H9 (cell line): ENCODE data around the gene DHRS13. TPM values are rescaled to one million over a fixed set of nuclear protein-coding genes. Genes with fewer than 3 reads are reported as not detected.

ENCODE experiments used
- DNase-seq: peaks from one replicate; pipeline ENCODE4 v3.0.0-alpha.2; 2017
- H2AFZ ChIP-seq: one replicate; pipeline ENCODE4 v1.6.1; 2013; ENCODE audit warnings: mild to moderate bottlenecking, low read length, control low read depth, moderate library complexity
- H2AK5ac ChIP-seq: 2 replicates; pipeline ENCODE4 v1.6.1; 2013; ENCODE audit warnings: low read length, control low read depth, mixed read lengths; ENCODE audit not compliant: insufficient read length
- H2BK120ac ChIP-seq: one replicate; pipeline ENCODE4 v1.6.1; 2013; ENCODE audit warnings: low read depth, mild to moderate bottlenecking, low read length, control low read depth, inconsistent platforms; ENCODE audit not compliant: poor library complexity, severe bottlenecking
- H2BK12ac ChIP-seq: 2 replicates; pipeline ENCODE4 v1.6.1; 2013; ENCODE audit warnings: low read length, control low read depth, mixed read lengths, low read depth; ENCODE audit not compliant: insufficient read length
- H2BK15ac ChIP-seq: 2 replicates; pipeline ENCODE4 v1.6.1; 2013; ENCODE audit warnings: low read depth, low read length, control low read depth
- H2BK20ac ChIP-seq: one replicate; pipeline ENCODE4 v1.6.1; 2013; ENCODE audit warnings: low read depth, mild to moderate bottlenecking, low read length, control low read depth, inconsistent platforms; ENCODE audit not compliant: poor library complexity, severe bottlenecking
- H2BK5ac ChIP-seq: 2 replicates; pipeline ENCODE4 v1.6.1; 2013; ENCODE audit warnings: low read length, control low read depth, mixed read lengths; ENCODE audit not compliant: insufficient read length
- H3K14ac ChIP-seq: 2 replicates; pipeline ENCODE4 v1.6.1; 2013; ENCODE audit warnings: low read length, control low read depth; ENCODE audit not compliant: insufficient read depth
- H3K18ac ChIP-seq: 2 replicates; pipeline ENCODE4 v1.6.1; 2013; ENCODE audit warnings: low read depth, mild to moderate bottlenecking, mixed read lengths, low read length, control low read depth; ENCODE audit not compliant: insufficient read length
- H3K23ac ChIP-seq: 2 replicates; pipeline ENCODE4 v1.6.1; 2013; ENCODE audit warnings: low read length, control low read depth, mixed read lengths, low read depth; ENCODE audit not compliant: insufficient read length
- H3K23me2 ChIP-seq: 2 replicates; pipeline ENCODE4 v1.6.1; 2013; ENCODE audit warnings: low read depth, mild to moderate bottlenecking, mixed read lengths, low read length, control low read depth; ENCODE audit not compliant: insufficient read length, poor library complexity, severe bottlenecking
- H3K27ac ChIP-seq: 2 replicates; pipeline ENCODE4 v1.5.1; 2013; ENCODE audit warnings: low read length, control low read depth, mixed read lengths, low read depth; ENCODE audit not compliant: insufficient read length
- H3K27me3 ChIP-seq: 2 replicates; pipeline ENCODE4 v1.6.1; 2013; ENCODE audit warnings: low read length, control low read depth, inconsistent platforms; ENCODE audit not compliant: insufficient read depth
- H3K4ac ChIP-seq: 2 replicates; pipeline ENCODE4 v1.6.1; 2013; ENCODE audit warnings: low read depth, mild to moderate bottlenecking, control low read depth, inconsistent platforms, low read length, moderate library complexity
- H3K4me1 ChIP-seq: 2 replicates; pipeline ENCODE4 v1.6.1; 2013; ENCODE audit warnings: low read length, control low read depth, inconsistent platforms; ENCODE audit not compliant: insufficient read depth
- H3K4me2 ChIP-seq: 2 replicates; pipeline ENCODE4 v1.6.1; 2013; ENCODE audit warnings: low read length, control low read depth, mixed read lengths; ENCODE audit not compliant: insufficient read length, insufficient read depth
- H3K56ac ChIP-seq: 2 replicates; pipeline ENCODE4 v1.6.1; 2013; ENCODE audit warnings: low read depth, mild to moderate bottlenecking, mixed read lengths, low read length, control low read depth; ENCODE audit not compliant: insufficient read length
- H3K79me1 ChIP-seq: 2 replicates; pipeline ENCODE4 v1.6.1; 2013; ENCODE audit warnings: low read depth, mild to moderate bottlenecking, moderate library complexity, low read length, control low read depth, inconsistent platforms; ENCODE audit not compliant: insufficient read depth, poor library complexity, severe bottlenecking
- H3K79me2 ChIP-seq: 2 replicates; pipeline ENCODE4 v1.6.1; 2013; ENCODE audit warnings: low read length, control low read depth, inconsistent platforms; ENCODE audit not compliant: insufficient read depth
- H3K9ac ChIP-seq: 2 replicates; pipeline ENCODE4 v1.6.1; 2013; ENCODE audit warnings: low read length, control low read depth, mixed read lengths; ENCODE audit not compliant: insufficient read length; ENCODE audit errors: extremely low read depth
- H3K9me3 ChIP-seq: one replicate; pipeline ENCODE4 v1.6.1; 2013; ENCODE audit warnings: low read depth, low read length, inconsistent platforms; ENCODE audit not compliant: control insufficient read depth
- H3T11ph ChIP-seq: one replicate; pipeline ENCODE4 v1.6.1; 2013; ENCODE audit warnings: mild to moderate bottlenecking, low read length, control low read depth, inconsistent platforms
- H4K20me1 ChIP-seq: one replicate; pipeline ENCODE4 v1.6.1; 2013; ENCODE audit not compliant: control insufficient read depth, insufficient read length, insufficient read depth
- H4K5ac ChIP-seq: 2 replicates; pipeline ENCODE4 v1.6.1; 2013; ENCODE audit warnings: low read depth, mild to moderate bottlenecking, mixed read lengths, low read length, control low read depth; ENCODE audit not compliant: insufficient read length
- H4K8ac ChIP-seq: replicated peaks from 2 replicates; pipeline ENCODE4 v1.6.1; 2013; ENCODE audit warnings: low read length, control low read depth, mixed read lengths, low read depth; ENCODE audit not compliant: insufficient read length
- H4K91ac ChIP-seq: 2 replicates; pipeline ENCODE4 v1.6.1; 2013; ENCODE audit warnings: low read depth, mild to moderate bottlenecking, moderate library complexity, mixed read lengths, low read length, control low read depth; ENCODE audit not compliant: insufficient read length
- H3K27ac Mint-ChIP-seq, 3 experiments: 2 replicates in 2 of 3; 3 replicates in 1 of 3; pipeline ENCODE4 v1.8.0; 2020 to 2021; ENCODE audit warnings: mixed read lengths in 3 of 3, mild to moderate bottlenecking in 1 of 3, moderate library complexity in 1 of 3
- H3K27me3 Mint-ChIP-seq: 2 replicates; pipeline ENCODE4 v1.8.0; 2021; ENCODE audit warnings: low read depth, mild to moderate bottlenecking, moderate library complexity, mixed read lengths
- H3K36me3 Mint-ChIP-seq, 3 experiments: 2 replicates in 2 of 3; 3 replicates in 1 of 3; pipeline ENCODE4 v1.8.0; 2020 to 2021; ENCODE audit warnings: low read depth in 3 of 3, mixed read lengths in 3 of 3; ENCODE audit not compliant: insufficient read depth in 1 of 3
- H3K4me1 Mint-ChIP-seq, 2 experiments: 2 replicates each; pipeline ENCODE4 v1.8.0; 2020; ENCODE audit warnings: mixed read lengths in 2 of 2
- H3K4me3 Mint-ChIP-seq, 2 experiments: 2 replicates in 1 of 2; 3 replicates in 1 of 2; pipeline ENCODE4 v1.8.0; 2020 to 2021; ENCODE audit warnings: mild to moderate bottlenecking in 2 of 2, mixed read lengths in 2 of 2, moderate library complexity in 1 of 2
- H3K9me3 Mint-ChIP-seq, 2 experiments: 2 replicates in 1 of 2; 3 replicates in 1 of 2; pipeline ENCODE4 v1.8.0; 2020; ENCODE audit warnings: mild to moderate bottlenecking in 2 of 2, mixed read lengths in 2 of 2, moderate library complexity in 1 of 2
- CTCF ChIP-seq: fragments of 200-600 bp; sonication (generic); conservative IDR thresholded peaks from 3 replicates; pipeline ENCODE4 v1.8.0; 2021; ENCODE audit warnings: antibody characterized with exemption, mild to moderate bottlenecking
- WGBS: extraction: QIAGEN DNeasy Blood & Tissue Kit; methylation state at CpG from one replicate; pipeline ENCODE4 v1.1.7; 2013; ENCODE audit warnings: missing lambda C conversion rate, low lambda C conversion rate, mixed read lengths; ENCODE audit not compliant: insufficient read length; ENCODE audit errors: extremely low coverage; 5-methylcytosine and 5-hydroxymethylcytosine counted together
- total RNA-seq: library from RNA; stranded (reverse); gene quantifications from 2 replicates; pipeline ENCODE4 v1.2.1, GENCODE V29; 2021

The DHRS13 gene
- total RNA-seq, 1 experiment from 2014 or later: 29.6 TPM

GRCh38 chr17:28928061-28928460 is 25.2 kb upstream of the DHRS13 start:
- no peak for TF ChIP-seq CTCF
- no peak overlapping the region for H2AK5ac ChIP-seq
- H2BK12ac ChIP-seq: no peak overlapping the region
- no peak overlapping the region for H4K8ac ChIP-seq
- no peak overlapping the region for H3K14ac ChIP-seq
- H2BK5ac ChIP-seq: no peak overlapping the region
- no peak overlapping the region for H2BK15ac ChIP-seq
- peaks cover 4 to 6% of the 10 kb centered on the region in 2 experiments; a peak in 3 of 4 replicates for H3K4me1 Mint-ChIP-seq
- H2AFZ ChIP-seq: no peak overlapping the region
- H4K20me1 ChIP-seq: no peaks in the 10 kb centered on the region
- no peak overlapping the region for H3K18ac ChIP-seq
- H3K4ac ChIP-seq: no peak overlapping the region
- no peaks in the 10 kb centered on the region for H3K23me2 ChIP-seq
- H3K4me1 ChIP-seq: no peaks in the 10 kb centered on the region
- peaks cover 28 to 54% (median 42%) of the 10 kb centered on the region in 3 experiments; a peak in 6 of 7 replicates for H3K36me3 Mint-ChIP-seq
- peaks cover 21% of the 10 kb centered on the region; the same call in 1 of the 2 replicates for H3K79me2 ChIP-seq
- no peak overlapping the region for H3K9ac ChIP-seq
- no peak overlapping the region for H3K4me3 Mint-ChIP-seq
- H3K4me2 ChIP-seq: no peak overlapping the region
- H3K27me3 Mint-ChIP-seq: no peaks in the 10 kb centered on the region
- H3K27ac Mint-ChIP-seq: no peak overlapping the region
- H3K9me3 ChIP-seq: no peaks in the 10 kb centered on the region
- no CpG with 5 or more reads among the region's 2 CpGs for WGBS
- no peak overlapping the region for H4K91ac ChIP-seq
- H3K23ac ChIP-seq: no peak overlapping the region
- H4K5ac ChIP-seq: no peak overlapping the region
- H2BK120ac ChIP-seq: no peak overlapping the region
- no peak overlapping the region for H3K27ac ChIP-seq
- no peak overlapping the region for H2BK20ac ChIP-seq
- H3K27me3 ChIP-seq: no peaks in the 10 kb centered on the region
- H3K56ac ChIP-seq: no peak overlapping the region
- H3K79me1 ChIP-seq: peaks cover 24% of the 10 kb centered on the region
- H3T11ph ChIP-seq: no peak overlapping the region
- DNase-seq: no peak
- H3K9me3 Mint-ChIP-seq: no peaks in the 10 kb centered on the region
